ENCODE data around the gene SULT1E1. TPM values are rescaled to one million over a fixed set of nuclear protein-coding genes. Genes with fewer than 3 reads are reported as not detected.

SULT1E1 gene
- total RNA-seq, 2 experiments from 2014 or later, result not detected

- Histone ChIP-seq H3K36me3 (ENCODE audit: insufficient read depth, low read length) (no peaks in the 10 kb centered on the region), H3K4me3 (ENCODE audit: low read length) (no peak overlapping the region)
- no peak for ATAC-seq (ENCODE audit: poor library complexity)
These were observed 15.6 kb upstream of the SULT1E1 start for GRCh38 chr4:69875576-69875975.

GRCh38 chr4:69874507-69874906, 14.6 kb upstream of the SULT1E1 start:
- no peak for ATAC-seq (ENCODE audit: poor library complexity)

More at GRCh38 chr4:69875576-69875975, 15.6 kb upstream of the SULT1E1 start:
- no peaks in the 10 kb centered on the region for H3K9me3 ChIP-seq (ENCODE audit: control insufficient read depth in 1 of 2, insufficient read depth in 1 of 2, low read length in 2 of 2)
- Mint-ChIP-seq H3K4me3 (no peak overlapping the region), H3K36me3 (ENCODE audit: low read depth) (no peaks in the 10 kb centered on the region), H3K4me1 (ENCODE audit: low read depth) (no peaks in the 10 kb centered on the region), H3K9me3 (no peaks in the 10 kb centered on the region), H3K27me3 (no peaks in the 10 kb centered on the region), H3K27ac (no peak overlapping the region)
- no peaks in the 10 kb centered on the region for H3K27me3 ChIP-seq (ENCODE audit: control insufficient read depth in 1 of 2, insufficient read depth in 2 of 2, low read length in 2 of 2)
- intact Hi-C loops (cut with DNase I, micrococcal nuclease), result no loop called here
- ChIA-PET CTCF (no interaction called here), POLR2A (no interaction called here)
- H3K27ac ChIP-seq (ENCODE audit: low read depth in 1 of 2, low read length in 2 of 2), result no peak overlapping the region
- DNase-seq, result no peak
- TF ChIP-seq CTCF (IDR thresholded peaks at IDR 0.05), result no peak
- H3K4me1 ChIP-seq (ENCODE audit: insufficient read depth, low read length), result no peaks in the 10 kb centered on the region

GRCh38 chr4:69861756-69862155, 1.8 kb upstream of the SULT1E1 start:
- Mint-ChIP-seq H3K27ac (no peak overlapping the region), H3K27me3 (no peaks in the 10 kb centered on the region), H3K4me3 (no peak overlapping the region), H3K4me1 (ENCODE audit: low read depth) (no peaks in the 10 kb centered on the region), H3K36me3 (ENCODE audit: low read depth) (no peaks in the 10 kb centered on the region), H3K9me3 (no peaks in the 10 kb centered on the region)
- Histone ChIP-seq H3K27ac (ENCODE audit: low read depth in 1 of 2, low read length in 2 of 2) (no peak overlapping the region), H3K36me3 (ENCODE audit: insufficient read depth, low read length) (no peaks in the 10 kb centered on the region), H3K27me3 (ENCODE audit: control insufficient read depth in 1 of 2, insufficient read depth in 2 of 2, low read length in 2 of 2) (no peaks in the 10 kb centered on the region), H3K4me3 (ENCODE audit: low read length) (no peak overlapping the region), H3K9me3 (ENCODE audit: control insufficient read depth in 1 of 2, insufficient read depth in 1 of 2, low read length in 2 of 2) (no peaks in the 10 kb centered on the region), H3K4me1 (ENCODE audit: insufficient read depth, low read length) (no peaks in the 10 kb centered on the region)
- intact Hi-C loops (cut with DNase I, micrococcal nuclease), result no loop called here
- no peak for ATAC-seq (ENCODE audit: poor library complexity)
- DNase-seq, result no peak
- CTCF ChIA-PET, result no interaction called here
- TF ChIP-seq CTCF (IDR thresholded peaks at IDR 0.05), result no peak
- POLR2A ChIA-PET, result no interaction called here

More at GRCh38 chr4:69874507-69874906, 14.6 kb upstream of the SULT1E1 start:
- H3K4me1 ChIP-seq (ENCODE audit: insufficient read depth, low read length), result no peaks in the 10 kb centered on the region
- no peak overlapping the region for H3K4me3 ChIP-seq (ENCODE audit: low read length)
- CTCF ChIA-PET, result no interaction called here
- H3K36me3 Mint-ChIP-seq (ENCODE audit: low read depth), result no peaks in the 10 kb centered on the region
- POLR2A ChIA-PET, result no interaction called here
- intact Hi-C loops (cut with DNase I, micrococcal nuclease), result no loop called here
- H3K27ac ChIP-seq (ENCODE audit: low read depth in 1 of 2, low read length in 2 of 2), result no peak overlapping the region
- no peaks in the 10 kb centered on the region for H3K9me3 ChIP-seq (ENCODE audit: control insufficient read depth in 1 of 2, insufficient read depth in 1 of 2, low read length in 2 of 2)
- no peaks in the 10 kb centered on the region for H3K27me3 Mint-ChIP-seq
- no peak overlapping the region for H3K4me3 Mint-ChIP-seq
- no peaks in the 10 kb centered on the region for H3K4me1 Mint-ChIP-seq (ENCODE audit: low read depth)
- H3K36me3 ChIP-seq (ENCODE audit: insufficient read depth, low read length), result no peaks in the 10 kb centered on the region
- no peaks in the 10 kb centered on the region for H3K9me3 Mint-ChIP-seq
- H3K27me3 ChIP-seq (ENCODE audit: control insufficient read depth in 1 of 2, insufficient read depth in 2 of 2, low read length in 2 of 2), result no peaks in the 10 kb centered on the region
- no peak overlapping the region for H3K27ac Mint-ChIP-seq
- no peak for TF ChIP-seq CTCF (IDR thresholded peaks at IDR 0.05)
- DNase-seq, result no peak

Data from CD4-positive, alpha-beta T cell (primary cell).